GM18861 (cell line): ENCODE measurements around the gene EGFR.

Experiments
- ATAC-seq: cut with Tn5 transposase; IDR thresholded peaks from one replicate; pipeline ENCODE4 v1.9.1; 2021; ENCODE audit not compliant: unreplicated experiment

EGFR gene

DNA sequence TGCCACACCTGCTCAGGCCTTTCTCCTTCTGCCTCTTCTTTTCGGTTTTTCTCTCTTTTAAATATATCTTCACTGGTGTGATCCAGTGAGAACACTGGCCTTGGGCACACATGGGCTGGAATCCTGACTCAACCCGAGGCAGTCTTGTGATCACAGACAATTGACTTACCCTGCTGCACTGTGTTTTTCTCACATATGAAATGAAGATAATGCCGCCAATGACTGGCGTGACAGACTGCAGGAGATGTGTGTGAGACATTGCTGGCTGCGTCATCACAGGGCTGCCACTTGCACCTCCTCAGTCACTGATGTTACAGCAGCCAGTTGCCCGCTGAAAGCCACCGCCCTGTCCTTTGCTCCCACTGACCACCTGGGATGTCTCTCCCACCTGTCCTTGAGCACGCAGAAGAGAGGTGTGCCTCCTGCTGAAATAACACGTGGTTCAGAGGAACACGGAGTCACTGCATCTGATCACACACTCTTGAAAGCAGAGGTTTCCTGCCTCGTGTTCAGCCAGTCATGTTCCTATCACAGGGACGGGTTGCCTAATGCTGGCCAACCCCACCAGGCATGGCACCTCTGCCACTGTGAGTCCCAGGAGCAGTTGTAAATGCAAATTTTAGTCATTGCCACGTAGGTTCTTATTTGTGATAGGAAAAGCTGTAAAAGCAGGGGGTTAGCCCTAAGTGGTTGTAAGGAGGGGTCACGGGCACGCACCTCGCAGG lies 221.8 kb downstream of the EGFR start:
- ATAC-seq: no peak

DNA sequence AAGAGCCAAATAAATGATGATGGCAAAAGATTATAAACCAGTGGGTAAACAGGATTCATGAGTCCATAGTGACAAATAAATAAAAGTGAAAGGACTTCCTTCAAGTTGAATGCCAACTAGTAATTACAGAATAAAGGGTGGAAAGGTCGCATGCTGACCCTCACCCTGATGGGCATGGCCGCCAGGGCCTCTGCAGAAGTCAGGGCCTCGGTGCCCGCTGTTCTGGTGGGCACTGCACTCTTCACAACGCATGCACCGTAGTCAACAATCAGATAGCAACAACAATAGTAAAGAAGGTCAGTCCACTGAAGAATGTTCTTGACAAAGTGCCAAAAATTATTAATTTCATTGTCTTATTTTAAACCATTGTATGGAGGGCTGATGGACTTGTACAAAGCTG lies 223.1 kb downstream of the EGFR start:
- ATAC-seq: no peak

DNA sequence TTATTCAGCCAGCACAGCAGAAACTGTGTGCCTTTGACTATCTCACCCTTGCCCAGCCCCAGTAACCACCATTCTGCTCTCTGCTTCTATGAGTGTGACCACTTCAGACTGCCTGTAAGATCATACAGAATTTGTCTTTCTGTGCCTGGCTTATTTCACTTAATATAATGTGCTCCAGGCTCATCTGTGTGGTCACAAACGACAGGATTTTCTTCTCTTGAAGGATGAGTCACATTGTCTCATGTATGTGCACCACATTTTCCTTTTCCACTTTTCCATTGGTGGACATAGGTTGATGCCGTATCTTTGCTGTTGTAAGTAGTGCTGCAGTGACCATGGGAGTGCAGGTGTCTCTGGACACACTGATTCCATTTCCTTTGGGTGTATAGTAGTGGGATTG lies 223.8 kb downstream of the EGFR start:
- ATAC-seq: no peak

DNA sequence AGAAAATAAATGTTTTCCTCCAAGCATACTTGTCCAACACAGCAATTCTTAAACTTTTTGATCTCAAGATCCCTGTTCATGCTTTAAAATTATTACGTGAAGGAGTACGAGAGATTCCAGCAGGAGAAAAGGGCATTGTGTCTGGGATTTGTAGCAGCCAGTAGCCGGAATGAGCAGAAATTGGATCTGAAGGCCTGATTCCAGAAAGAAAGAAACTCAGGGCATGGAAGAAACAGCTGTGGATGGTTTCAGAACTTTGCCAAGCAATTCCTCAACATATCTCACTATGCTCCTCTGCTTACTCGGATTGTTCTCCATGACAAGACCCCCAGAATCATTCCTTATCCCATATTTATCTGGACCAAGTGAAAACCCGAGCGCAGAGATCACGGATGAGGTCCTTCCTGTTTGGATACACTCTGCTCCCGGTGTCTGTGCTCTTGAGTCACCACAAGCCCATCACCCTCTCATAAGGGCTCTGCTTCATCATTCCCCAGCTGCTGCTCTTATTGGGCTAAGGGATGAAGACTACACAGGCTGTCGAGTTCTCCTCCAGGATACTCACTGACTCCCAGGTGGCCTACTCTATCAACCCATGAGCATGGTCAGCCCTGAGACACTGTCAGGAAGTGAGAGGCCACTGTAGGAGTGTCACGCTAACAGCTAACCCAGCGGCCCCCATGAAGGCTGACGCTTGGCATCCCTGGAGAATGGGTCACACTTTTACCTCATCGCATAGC lies 225.4 kb downstream of the EGFR start:
- no peak for ATAC-seq

DNA sequence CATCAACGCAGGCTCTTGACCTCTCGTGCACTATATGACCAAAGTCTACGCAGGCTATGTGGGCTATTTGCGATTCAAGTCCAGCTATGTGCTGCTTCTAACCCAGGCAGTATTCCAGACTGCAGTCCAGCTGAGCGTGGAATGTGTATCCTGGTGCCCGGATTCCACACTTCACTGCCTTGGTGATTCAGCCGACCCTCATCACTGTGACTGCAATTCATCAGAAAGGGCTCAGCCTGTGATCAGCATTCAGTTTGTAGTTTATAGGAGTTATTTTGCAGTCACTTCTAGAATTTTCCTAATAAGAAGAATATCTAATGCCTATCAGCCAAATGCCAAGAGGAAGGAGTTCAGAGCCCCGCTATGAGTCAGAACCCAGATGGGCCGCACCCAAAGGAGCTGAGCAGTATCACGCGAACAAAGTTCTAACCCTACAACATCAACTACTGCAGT lies 226.5 kb downstream of the EGFR start:
- no peak for ATAC-seq

DNA sequence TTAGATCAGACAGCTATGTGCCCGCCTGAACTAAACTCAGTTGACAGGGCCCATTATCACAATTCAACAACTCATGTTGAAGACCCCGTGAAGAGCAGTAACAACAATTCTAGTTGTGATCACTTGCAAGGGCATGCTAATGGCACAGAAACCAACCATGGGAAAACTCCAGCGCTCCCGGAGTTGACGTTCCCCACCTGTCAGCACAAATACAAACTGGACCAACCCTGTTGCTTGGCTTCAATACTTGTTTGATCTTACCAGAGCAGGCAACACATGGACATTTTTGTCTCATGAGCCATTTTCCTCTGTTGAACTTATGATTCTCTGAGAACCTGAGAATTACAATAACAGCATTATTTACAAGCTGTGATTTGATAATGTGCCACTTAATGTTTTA lies 227.4 kb downstream of the EGFR start:
- ATAC-seq: no peak

DNA sequence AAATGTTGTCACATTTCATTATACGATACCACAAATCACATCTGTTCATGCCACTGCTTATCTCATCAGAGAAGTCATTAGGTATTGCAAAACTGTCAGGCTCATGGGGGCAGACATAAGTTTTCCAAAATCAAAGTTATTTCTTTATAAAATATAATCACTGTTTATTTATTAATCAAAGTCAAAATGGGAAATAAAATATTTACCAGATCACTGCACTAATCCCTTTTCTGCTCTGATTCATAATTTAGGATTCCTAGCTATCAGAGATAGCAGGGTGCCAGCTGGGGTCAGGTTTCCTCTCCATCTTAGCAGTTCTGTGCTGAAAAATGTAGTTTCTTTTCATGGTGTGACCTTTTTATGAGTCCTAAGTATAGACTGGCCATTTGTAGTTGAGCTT lies 228.6 kb downstream of the EGFR start:
- no peak for ATAC-seq

DNA sequence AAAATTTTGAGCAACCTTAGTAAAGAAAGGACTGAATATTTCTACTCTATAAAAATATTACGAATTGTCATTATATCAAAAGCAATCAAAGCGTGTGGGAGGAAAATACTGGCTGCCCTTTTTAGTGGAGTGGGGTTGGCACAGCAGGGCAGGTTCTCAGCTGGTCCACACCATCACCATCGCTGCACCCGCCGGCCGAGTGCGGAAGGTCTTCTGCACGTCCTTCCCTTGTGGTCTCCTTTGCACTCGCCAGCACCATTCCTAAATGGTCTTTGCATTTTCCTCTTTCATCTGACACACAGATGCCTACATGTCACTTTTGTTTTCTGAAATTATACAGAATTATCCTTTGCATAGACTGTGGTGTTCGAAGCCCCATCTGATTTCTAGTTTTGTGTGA lies 229.7 kb downstream of the EGFR start:
- no peak for ATAC-seq

DNA sequence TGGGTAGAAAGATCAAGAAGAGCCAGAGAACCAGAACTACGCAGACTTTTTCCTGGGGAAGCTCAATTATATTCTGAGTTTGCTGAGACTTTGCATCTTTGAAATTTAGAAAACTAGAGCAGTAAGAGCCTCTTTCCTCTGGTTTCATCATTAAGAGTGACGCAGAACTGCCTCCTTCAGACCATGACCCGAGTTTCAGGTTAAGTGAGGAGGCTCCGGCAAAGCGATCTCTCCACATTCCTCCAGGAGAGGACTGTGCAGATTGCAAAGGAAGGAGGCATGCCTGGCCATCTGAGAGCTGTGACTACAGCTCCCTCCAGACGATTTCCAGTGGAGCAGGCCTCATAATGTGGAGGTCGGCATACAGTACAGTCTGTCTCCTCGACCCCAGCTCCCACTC lies 230.5 kb downstream of the EGFR start:
- ATAC-seq: no peak

DNA sequence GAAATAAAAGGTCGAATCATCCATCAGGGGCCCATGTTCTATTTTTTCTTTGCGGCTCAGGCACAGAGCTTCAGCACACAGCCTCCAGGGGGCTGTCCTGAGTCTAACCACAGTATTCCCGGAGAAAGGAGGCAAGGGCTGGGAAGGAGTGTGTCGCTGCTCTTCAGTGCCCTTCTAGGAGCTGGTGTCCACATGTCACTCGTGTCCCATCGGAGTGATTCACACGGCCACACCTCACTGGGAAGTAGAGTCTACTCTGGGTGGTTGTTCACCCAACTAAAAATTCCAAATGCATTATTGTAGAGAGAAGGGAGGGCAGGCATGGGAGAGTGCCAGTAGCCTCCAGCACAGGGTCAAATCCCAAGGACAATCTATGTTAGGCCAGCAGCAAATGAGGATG lies 231.5 kb downstream of the EGFR start:
- no peak for ATAC-seq

DNA sequence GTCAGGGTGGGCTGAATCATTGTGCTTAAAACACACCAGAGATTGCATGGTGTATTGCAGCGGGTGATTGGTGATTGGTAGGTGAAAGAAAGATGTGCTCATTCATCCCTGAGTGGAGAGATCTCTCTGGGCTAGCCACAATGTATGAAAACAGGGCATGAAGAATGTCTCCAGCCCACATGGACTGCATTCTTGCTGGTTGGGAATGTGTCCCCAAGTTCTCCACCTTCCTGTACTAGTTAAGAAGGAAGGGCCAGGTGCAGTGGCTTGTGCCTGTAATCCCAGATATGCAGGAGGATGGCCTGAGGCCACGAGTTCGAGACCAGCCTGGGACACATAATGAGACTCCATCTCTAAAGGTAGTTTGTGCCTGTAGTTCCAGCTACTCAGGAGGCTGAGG lies 232.5 kb downstream of the EGFR start:
- no peak for ATAC-seq

DNA sequence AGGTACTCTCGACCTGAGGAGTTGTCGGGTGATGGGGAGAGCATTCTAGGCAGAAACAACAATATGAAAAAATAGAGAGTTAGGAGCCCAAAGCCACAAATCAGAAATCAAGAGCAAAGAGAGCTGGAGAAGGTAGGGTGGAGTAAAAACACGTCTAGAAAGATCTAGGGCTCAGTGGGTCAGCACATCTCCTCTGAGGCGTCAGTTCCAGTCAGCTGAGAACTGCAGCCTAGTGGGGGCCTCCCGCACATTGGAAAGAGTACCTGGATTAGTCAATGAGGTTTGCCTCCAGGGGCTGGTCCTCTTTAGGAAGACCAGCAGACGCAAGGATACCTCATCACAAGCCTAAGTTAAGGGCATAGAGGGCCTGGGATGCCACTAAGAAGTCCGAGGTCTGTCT lies 233.1 kb downstream of the EGFR start:
- ATAC-seq: no peak

DNA sequence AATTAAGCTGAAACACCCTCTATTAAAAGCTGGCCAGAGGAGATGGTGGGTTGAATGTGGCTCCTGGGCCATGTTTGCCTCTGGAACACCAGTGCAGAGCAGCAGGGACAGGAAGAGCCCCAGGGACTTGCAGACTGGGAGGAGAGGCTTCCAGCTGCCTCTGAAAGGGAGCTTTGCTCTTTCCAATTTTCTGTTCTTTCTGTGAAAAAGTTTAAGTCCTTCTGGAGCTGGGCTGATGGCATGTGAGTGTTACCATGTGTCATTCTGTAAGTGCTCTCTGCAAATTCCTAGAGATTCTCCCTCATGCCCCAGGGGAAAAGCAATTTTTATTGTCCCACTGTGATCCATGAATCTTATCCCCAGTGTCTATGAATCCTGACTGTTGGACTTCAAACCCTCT lies 233.6 kb downstream of the EGFR start:
- no peak for ATAC-seq

DNA sequence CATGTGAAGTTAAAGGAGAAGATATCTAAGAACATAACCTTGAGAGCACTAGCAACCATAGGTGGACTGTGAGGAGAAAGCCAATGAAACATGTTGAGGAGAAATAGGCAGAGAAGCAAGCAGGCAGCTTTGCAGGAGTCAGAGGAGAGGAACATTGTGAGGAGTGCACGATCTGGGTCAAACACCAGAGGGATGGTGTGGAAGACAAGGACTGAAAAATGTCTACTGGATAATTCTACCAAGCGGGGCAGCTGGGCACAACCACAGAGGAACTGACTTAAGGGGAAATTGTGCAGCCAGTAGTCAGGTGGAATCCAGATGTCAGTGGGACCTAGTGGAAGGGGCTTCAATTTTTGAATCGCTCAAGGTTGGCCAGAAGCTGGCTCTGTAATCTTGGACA lies 234.4 kb downstream of the EGFR start:
- no peak for ATAC-seq

DNA sequence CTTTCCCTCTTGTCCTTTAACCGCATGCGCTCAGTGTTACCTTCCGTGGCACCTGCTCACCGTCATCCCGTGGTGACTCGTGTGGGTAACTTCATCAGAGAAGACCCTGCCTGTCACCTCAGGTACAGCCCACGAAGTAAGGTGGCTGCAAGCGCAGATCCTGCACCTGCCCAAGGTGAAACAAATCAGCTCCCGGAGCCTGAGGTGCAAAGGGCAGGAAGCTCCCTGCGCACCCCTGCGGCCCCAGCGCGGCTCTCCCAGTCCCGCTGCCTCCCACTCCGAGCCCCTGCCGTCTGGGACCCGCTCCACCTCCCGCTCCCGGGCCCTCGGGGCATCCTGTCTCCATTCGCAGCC lies 235.4 kb downstream of the EGFR start:
- no peak for ATAC-seq

DNA sequence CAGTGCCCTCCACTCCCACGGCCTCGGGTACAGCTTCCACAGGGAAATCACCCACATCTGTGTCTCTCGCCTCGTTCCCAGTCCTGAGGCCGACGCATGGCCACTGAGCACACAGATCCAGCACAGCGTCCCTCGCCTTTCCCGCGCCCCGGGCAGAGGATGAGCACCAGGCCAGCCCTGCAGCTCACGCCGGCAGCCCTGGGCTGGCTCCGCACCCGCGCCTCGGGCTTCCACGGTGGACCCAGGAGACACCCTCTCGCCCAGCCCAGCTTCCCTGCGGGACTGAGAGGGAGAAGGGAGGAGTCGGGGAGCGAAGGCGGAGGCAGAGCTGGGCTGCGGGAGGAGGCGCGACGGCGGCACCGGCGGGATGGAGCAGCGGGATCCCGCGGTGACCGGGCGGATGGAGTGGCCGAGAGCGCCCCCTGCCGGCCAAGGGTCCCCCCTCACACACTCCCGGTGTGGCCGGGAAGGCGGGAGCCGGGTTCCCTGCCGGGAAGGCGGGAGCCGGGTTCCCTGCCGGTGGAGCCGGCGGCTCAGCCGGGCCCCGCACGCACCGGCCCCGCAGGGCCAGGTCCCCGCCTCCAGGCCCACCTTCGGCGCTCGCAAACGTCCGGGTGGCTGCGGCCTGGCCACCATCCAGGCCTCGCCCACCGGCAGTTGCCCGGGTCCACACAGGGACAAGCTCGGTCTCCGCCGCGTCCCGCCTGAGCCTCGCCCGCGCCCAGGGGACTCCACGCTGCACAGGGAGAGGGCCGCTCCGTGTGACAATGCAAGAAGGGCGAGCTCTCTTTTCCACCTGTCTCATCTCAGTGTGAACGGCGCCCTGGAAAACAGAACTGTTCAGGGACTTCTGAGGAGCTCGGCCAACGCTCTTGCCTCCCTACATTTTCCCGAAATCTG lies 236.0 kb downstream of the EGFR start:
- ATAC-seq: peak; percentile 65

DNA sequence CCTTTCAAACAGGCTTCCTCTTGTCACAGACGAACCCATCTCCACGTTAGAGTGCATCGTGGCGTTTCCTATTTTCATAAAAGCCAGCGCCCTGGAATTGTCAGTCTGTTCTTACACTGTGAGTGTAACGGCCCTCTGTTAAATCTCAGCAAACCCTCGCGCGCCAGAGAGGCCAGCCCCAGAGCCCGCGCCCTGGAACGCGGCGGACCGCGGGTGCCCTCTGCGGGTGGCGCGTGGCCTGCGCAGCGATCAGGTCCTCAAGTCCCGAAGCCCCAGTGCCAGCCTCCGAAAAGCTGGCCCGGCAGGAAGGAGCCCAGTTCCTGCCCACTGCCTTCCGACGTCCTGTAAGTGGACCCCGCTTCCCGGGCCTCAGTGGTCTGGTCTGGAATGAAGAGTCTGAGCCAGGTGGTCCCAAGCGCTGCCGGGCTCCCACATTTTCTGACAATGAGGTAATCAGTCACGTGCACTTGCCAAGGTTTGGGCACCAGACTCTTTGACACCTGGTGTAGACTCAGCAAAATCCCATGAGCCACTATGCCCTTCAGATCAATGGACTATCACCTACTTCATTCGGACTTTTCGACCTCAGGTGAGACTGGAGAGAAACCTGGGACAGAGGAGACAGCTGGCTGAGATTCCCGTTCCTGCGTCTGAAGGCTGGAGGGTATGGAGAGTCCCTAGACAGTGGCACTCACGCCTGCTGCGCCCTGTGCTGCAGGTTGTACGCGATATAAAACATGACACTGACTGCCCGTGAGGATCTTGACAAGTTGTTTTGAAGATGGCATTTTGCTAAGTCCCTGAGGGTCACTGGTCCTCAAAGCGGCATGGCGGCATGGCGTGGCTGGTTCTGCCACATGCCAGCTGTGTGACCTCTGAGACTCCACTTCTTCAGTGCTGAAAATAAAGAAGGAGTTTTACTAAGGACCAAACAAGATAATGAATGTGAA lies 237.0 kb downstream of the EGFR start:
- ATAC-seq: peak; percentile 75

DNA sequence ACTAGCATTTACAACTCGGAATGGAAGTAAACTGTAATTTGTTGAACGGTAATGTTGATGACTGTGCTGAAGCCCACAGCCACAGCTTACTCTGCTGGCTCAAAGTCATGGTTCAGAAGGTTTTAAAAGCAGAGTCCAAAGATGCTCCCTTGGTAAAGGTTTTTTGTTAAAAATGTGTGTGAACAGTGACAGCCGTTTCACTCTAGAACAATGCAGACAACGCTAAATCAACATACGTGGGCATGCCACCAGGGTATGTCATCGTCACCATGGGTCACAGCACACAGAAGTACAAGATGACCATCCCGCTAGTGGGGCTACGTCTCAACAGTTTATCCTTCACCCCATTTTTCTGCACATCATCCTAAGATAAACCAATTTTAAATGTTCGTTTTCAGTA lies 239.8 kb downstream of the EGFR start:
- ATAC-seq: no peak

DNA sequence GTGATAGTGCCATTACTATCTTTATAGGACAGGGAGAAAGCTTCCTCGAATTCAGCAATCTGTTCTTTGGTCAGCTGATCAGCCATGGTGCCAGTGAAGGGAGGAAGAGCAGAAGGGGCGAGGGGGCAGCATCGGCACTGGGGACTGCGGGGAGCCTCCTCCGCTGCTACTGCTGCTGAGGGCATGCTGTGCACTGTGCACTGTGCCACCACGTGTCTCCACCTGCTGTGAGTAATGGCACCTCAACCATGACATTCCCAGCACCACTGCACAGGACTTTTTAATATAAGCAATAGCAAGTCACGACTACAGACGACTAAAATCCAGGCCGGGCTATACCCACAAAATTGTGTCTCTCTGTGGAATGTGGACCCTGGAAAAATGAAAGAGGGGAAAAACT lies 241.4 kb downstream of the EGFR start:
- ATAC-seq: no peak

DNA sequence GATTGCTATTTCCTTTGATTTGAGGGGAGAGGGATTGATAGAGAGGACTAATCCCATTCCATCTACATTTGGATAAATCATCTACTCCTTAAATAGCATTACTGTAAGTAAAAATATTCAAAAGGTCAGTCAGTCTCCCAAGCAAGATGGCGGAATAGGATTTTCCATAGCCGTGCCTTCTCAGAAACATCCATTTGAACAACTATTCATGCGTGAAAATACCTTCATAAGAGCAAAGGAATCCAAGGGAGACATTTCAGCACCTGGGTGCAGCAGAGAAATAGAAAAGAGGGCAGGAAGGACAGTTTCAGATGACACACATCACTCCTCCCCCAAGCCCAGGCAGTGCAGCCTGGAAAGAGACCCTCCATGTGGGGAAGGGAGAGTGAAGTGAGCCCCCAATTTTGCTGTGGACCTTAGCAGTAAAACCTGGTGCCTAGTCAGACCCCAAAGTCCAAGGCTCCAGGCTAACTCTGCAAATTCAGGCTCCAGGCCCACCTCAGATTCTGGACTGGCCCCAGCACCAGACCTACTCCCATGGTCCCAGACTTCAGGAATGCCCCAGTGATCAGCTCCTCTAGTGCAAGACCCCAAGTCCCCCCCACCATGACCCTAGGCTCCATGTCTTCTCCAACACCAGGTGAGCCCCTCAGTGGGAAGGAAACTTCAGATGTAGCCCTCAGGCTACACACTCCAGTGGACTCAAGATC lies 242.0 kb downstream of the EGFR start:
- no peak for ATAC-seq
